ENCODE measurements around the gene LSAMP.

DNA sequence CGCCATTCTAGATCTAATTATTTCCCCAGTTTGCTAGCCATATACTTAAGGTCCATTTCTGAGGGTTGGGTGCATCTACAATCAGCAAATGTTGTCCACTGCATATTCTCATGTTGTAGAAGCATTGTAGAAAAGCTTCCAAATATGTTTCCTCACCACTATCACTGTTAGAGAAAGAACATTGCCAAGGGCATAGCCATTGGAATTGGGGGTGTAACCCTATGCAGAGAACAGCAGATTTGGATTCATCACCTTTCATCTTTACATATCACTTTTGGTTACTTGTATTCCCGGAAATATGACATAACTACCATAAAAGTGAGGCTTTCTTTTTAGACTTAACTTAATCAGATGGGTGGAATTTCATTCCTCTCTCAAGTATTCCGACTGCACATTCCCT is 203.6 kb downstream of the LSAMP start:
- no peak for TF ChIP-seq CTCF (IDR thresholded peaks at IDR 0.05)
- no peak for TF ChIP-seq SOX15 (CRISPR knock-in tag; IDR thresholded peaks at IDR 0.05)
- TF ChIP-seq NR1H2 (CRISPR knock-in tag; IDR thresholded peaks at IDR 0.05) = no peak
- no peak for TF ChIP-seq ETV6 (CRISPR knock-in tag; IDR thresholded peaks at IDR 0.05)
- no peak for TF ChIP-seq NR3C1 (CRISPR knock-in tag; conservative IDR thresholded peaks at IDR 0.05; ENCODE audit: low read depth)
- no peak for TF ChIP-seq HMGA2 (CRISPR knock-in tag; IDR thresholded peaks at IDR 0.05)
- TF ChIP-seq, protein P1, sequence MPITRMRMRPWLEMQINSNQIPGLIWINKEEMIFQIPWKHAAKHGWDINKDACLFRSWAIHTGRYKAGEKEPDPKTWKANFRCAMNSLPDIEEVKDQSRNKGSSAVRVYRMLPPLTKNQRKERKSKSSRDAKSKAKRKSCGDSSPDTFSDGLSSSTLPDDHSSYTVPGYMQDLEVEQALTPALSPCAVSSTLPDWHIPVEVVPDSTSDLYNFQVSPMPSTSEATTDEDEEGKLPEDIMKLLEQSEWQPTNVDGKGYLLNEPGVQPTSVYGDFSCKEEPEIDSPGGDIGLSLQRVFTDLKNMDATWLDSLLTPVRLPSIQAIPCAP (CRISPR knock-in tag; IDR thresholded peaks at IDR 0.05) = no peak
- TF ChIP-seq RELA (CRISPR knock-in tag; IDR thresholded peaks at IDR 0.05; ENCODE audit: borderline replicate concordance) = no peak
- TF ChIP-seq KAT7 (CRISPR knock-in tag; IDR thresholded peaks at IDR 0.05; ENCODE audit: borderline replicate concordance) = no peak
- no peak for TF ChIP-seq ZNF423 (CRISPR knock-in tag; IDR thresholded peaks at IDR 0.05)
- no peak for TF ChIP-seq USF2 (CRISPR knock-in tag; IDR thresholded peaks at IDR 0.05)
